ENCODE results near the gene FKBP10.

- TF ChIP-seq CTCF (conservative IDR thresholded peaks at IDR 0.05; ENCODE audit: low read depth, low read length) (no peak), EZH2 (IDR thresholded peaks at IDR 0.05; ENCODE audit: borderline replicate concordance, low read depth, low read length, poor library complexity, severe bottlenecking) (no peak)
These were observed 39.6 kb upstream of the FKBP10 start for GRCh38 chr17:41773190-41773588.

Data from A673 (cell line).